Testis (tissue), 3 donors: ENCODE data around the gene KRTAP5-8. TPM values are rescaled to one million over a fixed set of nuclear protein-coding genes. Genes with fewer than 3 reads are reported as not detected.
"Not testable (repeated sequence)": the region's sequence is repeated elsewhere in the genome, so short reads cannot be mapped to it uniquely, and the experiment has no call there.

ENCODE experiments used
- DNase-seq: peaks from one replicate; pipeline ENCODE4 v3.0.0-alpha.2; 2019
- H3K27ac ChIP-seq, 2 donors: fragments of 200-600 bp; sonication (generic); one replicate each; pipeline ENCODE4 v1.5.1; 2019
- H3K27me3 ChIP-seq: fragments of 200-600 bp; sonication (generic); one replicate; pipeline ENCODE4 v1.5.1; 2019
- H3K36me3 ChIP-seq: fragments of 200-600 bp; sonication (generic); one replicate; pipeline ENCODE4 v1.5.1; 2017; ENCODE audit warnings: low read depth; ENCODE audit errors: missing control alignments
- H3K4me1 ChIP-seq: fragments of 200-600 bp; sonication (generic); one replicate; pipeline ENCODE4 v1.5.1; 2019
- H3K4me3 ChIP-seq, 2 donors: fragments of 200-600 bp; sonication (generic); one replicate each; pipeline ENCODE4 v1.5.1; 2017 to 2019
- H3K9me3 ChIP-seq: fragments of 200-600 bp; sonication (generic); one replicate; pipeline ENCODE4 v1.5.1; 2017
- CTCF ChIP-seq, 3 experiments: fragments of 450-650 bp in 2 of 3; fragments of 200-600 bp in 1 of 3; sonication (generic) in 1 of 3; IDR thresholded peaks; one replicate each; pipeline ENCODE4 v1.5.1; 2016 to 2019; ENCODE audit warnings: antibody characterized with exemption in 3 of 3, mild to moderate bottlenecking in 2 of 3, moderate library complexity in 1 of 3
- POLR2A ChIP-seq: fragments of 450-650 bp; IDR thresholded peaks from one replicate; pipeline ENCODE4 v1.6.1; 2017; ENCODE audit warnings: antibody characterized with exemption, mild to moderate bottlenecking, moderate library complexity
- WGBS, 2 donors: methylation state at CpG; one replicate each; pipeline ENCODE4 v1.1.5; 2018; 5-methylcytosine and 5-hydroxymethylcytosine counted together
- intact Hi-C: fragments of 100-400 bp; cut with DNase I; formaldehyde crosslinking; loops from one replicate; pipeline ENCODE4 v1.15.1; 2023; ENCODE audit warnings: low total_unique reads
- polyA plus RNA-seq: library from polyadenylated mRNA; stranded (reverse); fragments of 350-450 nt; fragmentation: Illumina TruSeq; extraction: RNeasy Lipid Tissue Mini Kit (QIAGEN cat#74804); gene quantifications from one replicate; pipeline ENCODE4 v1.2.3, GENCODE V29; 2014; ENCODE audit warnings: low read depth, low replicate concordance; ENCODE audit not compliant: insufficient read depth
- total RNA-seq, 2 donors: library from RNA; depleted of rRNA; stranded (reverse); fragments of >200 nt; gene quantifications; one replicate each; pipeline ENCODE4 v1.2.3, GENCODE V29; 2016

Gene KRTAP5-8
- total and polyA plus RNA-seq, 3 donors from 2014 or later = 0.39 to 1.1 TPM; not detected in 1

GRCh38 chr11:71538666-71538990 is 803 bp downstream of the KRTAP5-8 start:
- 56 to 74% methylated on average over 4 of the region's 4 CpGs for WGBS, 2 donors
- Histone ChIP-seq H3K4me3 (no peak overlapping the region), H3K36me3 (no peaks in the 10 kb centered on the region), H3K27ac (peak overlapping the region in 1 of 2 donors; percentile 45), H3K4me1 (peaks cover 6% of the 10 kb centered on the region), H3K27me3 (no peaks in the 10 kb centered on the region), H3K9me3 (no peaks in the 10 kb centered on the region)
- TF ChIP-seq POLR2A (no peak), CTCF (IDR thresholded peaks at IDR 0.05) (no peak)
- intact Hi-C loops = no loop called here
- DNase-seq = peak; percentile 43

GRCh38 chr11:71539017-71539416 is 1.2 kb downstream of the KRTAP5-8 start:
- Histone ChIP-seq H3K27me3 (no peaks in the 10 kb centered on the region), H3K27ac (peak overlapping the region; percentile 45 to 55)
- no peak for TF ChIP-seq CTCF (IDR thresholded peaks at IDR 0.05)
- TF ChIP-seq POLR2A = no peak

GRCh38 chr11:71539971-71540370 is 2.1 kb downstream of the KRTAP5-8 start:
- DNase-seq, H3K36me3 ChIP-seq, H3K27me3 ChIP-seq, H3K9me3 ChIP-seq, H3K4me3 ChIP-seq, intact Hi-C loops, H3K4me1 ChIP-seq: not testable (repeated sequence)
- 89 to 90% methylated on average over 8 to 11 of the region's 11 CpGs for WGBS, 2 donors
- peak overlapping the region; percentile 45 to 55 for H3K27ac ChIP-seq

More at GRCh38 chr11:71539017-71539416, 1.2 kb downstream of the KRTAP5-8 start:
- 51 to 67% methylated on average over 11 of the region's 11 CpGs for WGBS, 2 donors
- intact Hi-C loops = no loop called here
- Histone ChIP-seq H3K4me1 (peaks cover 6% of the 10 kb centered on the region), H3K36me3 (no peaks in the 10 kb centered on the region), H3K9me3 (no peaks in the 10 kb centered on the region), H3K4me3 (no peak overlapping the region)
- peak; percentile 84 for DNase-seq

GRCh38 chr11:71540521-71541304 is 2.9 kb downstream of the KRTAP5-8 start:
- H3K27me3 ChIP-seq, DNase-seq, H3K4me1 ChIP-seq, intact Hi-C loops, H3K9me3 ChIP-seq, H3K4me3 ChIP-seq, H3K27ac ChIP-seq, H3K36me3 ChIP-seq: not testable (repeated sequence)
- WGBS, 2 donors = 86 to 89% methylated on average over 9 of the region's 9 CpGs

- H3K9me3 ChIP-seq = no peaks in the 10 kb centered on the region
- no peaks in the 10 kb centered on the region for H3K36me3 ChIP-seq
- H3K27me3 ChIP-seq = no peaks in the 10 kb centered on the region
- peaks cover 3% of the 10 kb centered on the region for H3K4me1 ChIP-seq
- no peak for TF ChIP-seq CTCF (IDR thresholded peaks at IDR 0.05)
- no peak for TF ChIP-seq POLR2A
- no peak for DNase-seq
- no peak overlapping the region for H3K4me3 ChIP-seq
- 71 to 82% methylated on average over 7 of the region's 7 CpGs for WGBS, 2 donors
- intact Hi-C loops = no loop called here
- H3K27ac ChIP-seq = no peak overlapping the region
Observed at GRCh38 chr11:71542382-71542781, 4.6 kb downstream of the KRTAP5-8 start.
